Body of pancreas (tissue), 4 donors: ENCODE results near the gene TDRD9. TPM values are rescaled to one million over a fixed set of nuclear protein-coding genes. Genes with fewer than 3 reads are reported as not detected.

Source experiments
- ATAC-seq: fragments of 150-250 bp; one replicate; pipeline ENCODE4 v1.9.1; 2016
- DNase-seq, 4 donors: peaks; one replicate each; pipeline ENCODE4 v3.0.0-alpha.2; 2019
- H3K27ac ChIP-seq, 4 donors: fragments of 200-600 bp; sonication (generic); 1 replicate in 3 of 4; 2 replicates in 1 of 4; pipeline versions ENCODE4 v1.5.1 to v1.6.1; 2016 to 2019; ENCODE audit warnings: mild to moderate bottlenecking in 1 of 4, mixed read lengths in 1 of 4, moderate library complexity in 1 of 4
- H3K27me3 ChIP-seq, 2 donors: fragments of 200-600 bp; sonication (generic); one replicate each; pipeline ENCODE4 v1.6.0; 2016; ENCODE audit warnings: mild to moderate bottlenecking in 1 of 2
- H3K36me3 ChIP-seq, 2 donors: fragments of 200-600 bp; sonication (generic); replicated peaks in 1 of 2; 2 replicates each; pipeline ENCODE4 v1.5.1; 2016; ENCODE audit warnings: low read depth in 2 of 2; ENCODE audit not compliant: insufficient read depth in 1 of 2
- H3K4me1 ChIP-seq: fragments of 200-600 bp; sonication (generic); one replicate; pipeline ENCODE4 v1.6.0; 2016
- H3K4me3 ChIP-seq, 2 donors: fragments of 200-600 bp; sonication (generic); 1 replicate in 1 of 2; 2 replicates in 1 of 2; pipeline ENCODE4 v1.5.1; 2016 to 2019
- H3K9me3 ChIP-seq, 3 donors: fragments of 200-600 bp; sonication (generic); 1 replicate in 2 of 3; 2 replicates in 1 of 3; pipeline ENCODE4 v1.5.1; 2016
- CTCF ChIP-seq, 7 experiments: fragments of 450-650 bp in 4 of 7; fragments of 200-600 bp in 3 of 7; sonication (generic) in 3 of 7; IDR thresholded peaks; one replicate each; pipeline ENCODE4 v1.5.1; 2016 to 2019; ENCODE audit warnings: antibody characterized with exemption in 7 of 7
- POLR2A ChIP-seq, 3 donors: fragments of 450-650 bp; IDR thresholded peaks; one replicate each; pipeline ENCODE4 v1.6.1; 2016; ENCODE audit warnings: antibody characterized with exemption in 3 of 3, mild to moderate bottlenecking in 2 of 3
- WGBS, 2 donors: methylation state at CpG; one replicate each; pipeline ENCODE4 v1.1.5; 2017; 5-methylcytosine and 5-hydroxymethylcytosine counted together
- intact Hi-C: fragments of 100-400 bp; cut with DNase I; formaldehyde crosslinking; loops from one replicate; pipeline ENCODE4 v1.15.1; 2023
- total RNA-seq, 2 donors: library from RNA; depleted of rRNA; stranded (reverse); fragments of >200 nt; gene quantifications; one replicate each; pipeline ENCODE4 v1.1.0, GENCODE V29; 2016

TDRD9 gene
- total RNA-seq, 2 donors from 2014 or later: 2.0 to 4.7 TPM

DNA sequence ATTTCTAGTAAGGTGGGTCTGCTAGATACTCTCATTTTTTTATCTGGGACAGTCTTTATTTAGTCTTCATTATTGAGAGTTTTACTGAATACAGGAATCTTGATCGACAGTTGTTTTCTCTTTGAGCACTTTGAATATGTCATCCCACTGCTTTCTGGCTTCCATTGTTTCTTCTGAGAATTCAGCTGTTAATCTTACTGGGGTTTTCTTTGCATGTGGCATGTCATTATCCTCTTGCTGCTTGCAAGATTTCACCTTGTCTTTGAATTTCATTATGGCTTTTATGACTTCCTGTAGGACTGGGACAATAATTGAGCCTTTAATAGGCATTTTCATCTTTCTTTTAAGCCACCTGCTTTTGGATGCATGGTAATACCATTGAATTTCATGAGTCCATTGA lies 60.8 kb downstream of the TDRD9 start:
- DNase-seq: no peak
- TF ChIP-seq CTCF (IDR thresholded peaks at IDR 0.05): no peak
- TF ChIP-seq POLR2A (IDR thresholded peaks at IDR 0.05): no peak
- H3K4me1 ChIP-seq: no peaks in the 10 kb centered on the region
- no peak for ATAC-seq
- no peak overlapping the region for H3K27ac ChIP-seq
- H3K27me3 ChIP-seq: no peaks in the 10 kb centered on the region
- no peaks in the 10 kb centered on the region for H3K9me3 ChIP-seq
- intact Hi-C loops: no loop called here
- no peaks in the 10 kb centered on the region for H3K36me3 ChIP-seq
- no peak overlapping the region for H3K4me3 ChIP-seq
- 88 to 89% methylated on average over 1 of the region's 1 CpG for WGBS, 2 donors

- Histone ChIP-seq H3K36me3 (no peaks in the 10 kb centered on the region), H3K27ac (no peak overlapping the region), H3K4me1 (no peaks in the 10 kb centered on the region), H3K9me3 (no peaks in the 10 kb centered on the region), H3K27me3 (no peaks in the 10 kb centered on the region), H3K4me3 (no peak overlapping the region)
- no peak for DNase-seq
- no peak for ATAC-seq
- no peak for TF ChIP-seq CTCF (IDR thresholded peaks at IDR 0.05)
- no peak for TF ChIP-seq POLR2A (IDR thresholded peaks at IDR 0.05)
- intact Hi-C loops: no loop called here
- 86 to 87% methylated on average over 4 of the region's 4 CpGs for WGBS, 2 donors
These were observed 61.7 kb downstream of the TDRD9 start for GRCh38 chr14:103989964-103990363.

DNA sequence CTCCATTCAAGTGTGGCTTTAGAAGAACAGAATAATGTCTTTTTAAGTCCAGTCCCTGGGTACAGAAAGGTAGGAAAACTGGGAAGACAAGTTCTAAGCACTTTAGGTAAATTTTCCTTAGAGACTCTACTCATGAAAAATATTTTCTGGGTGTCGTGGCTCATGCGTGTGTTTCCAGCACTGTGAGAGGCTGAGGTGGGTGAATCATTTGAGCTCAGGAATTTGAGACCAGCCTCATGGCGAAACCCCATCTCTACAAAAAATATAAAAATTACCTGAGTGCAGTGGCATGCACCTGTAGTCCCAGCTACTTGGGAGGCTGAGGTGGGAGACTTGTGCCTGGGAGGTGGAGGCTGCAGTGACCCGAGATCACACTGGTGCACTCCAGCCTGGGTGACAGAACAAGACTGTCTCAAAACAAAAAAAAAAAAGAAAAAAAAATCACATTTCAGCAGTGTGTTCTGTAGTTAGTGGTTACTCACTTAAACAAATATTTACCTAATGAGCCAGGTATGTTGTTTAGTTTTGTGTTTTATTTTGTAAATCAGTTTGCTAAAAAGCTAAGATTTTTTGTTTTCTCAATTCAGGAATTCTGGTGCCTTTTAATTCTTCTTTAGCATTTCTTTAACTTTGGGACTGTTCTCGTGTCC lies 66.4 kb downstream of the TDRD9 start:
- Histone ChIP-seq H3K4me3 (no peak overlapping the region), H3K27ac (no peak overlapping the region), H3K27me3 (no peaks in the 10 kb centered on the region), H3K9me3 (no peaks in the 10 kb centered on the region), H3K4me1 (no peaks in the 10 kb centered on the region), H3K36me3 (no peaks in the 10 kb centered on the region)
- WGBS, 2 donors: 58 to 60% methylated on average over 5 of the region's 5 CpGs
- intact Hi-C loops: no loop called here
- no peak for TF ChIP-seq POLR2A (IDR thresholded peaks at IDR 0.05)
- TF ChIP-seq CTCF (IDR thresholded peaks at IDR 0.05): no peak
- ATAC-seq: no peak
- DNase-seq: no peak

- TF ChIP-seq CTCF (IDR thresholded peaks at IDR 0.05) (no peak), POLR2A (IDR thresholded peaks at IDR 0.05) (no peak)
- no peak overlapping the region for H3K27ac ChIP-seq
- WGBS, 2 donors: 67 to 75% methylated on average over 5 of the region's 5 CpGs
- intact Hi-C loops: no loop called here
- no peak overlapping the region for H3K4me3 ChIP-seq
- no peaks in the 10 kb centered on the region for H3K9me3 ChIP-seq
- no peak for DNase-seq
- no peak for ATAC-seq
- no peaks in the 10 kb centered on the region for H3K4me1 ChIP-seq
- no peaks in the 10 kb centered on the region for H3K27me3 ChIP-seq
- no peaks in the 10 kb centered on the region for H3K36me3 ChIP-seq
These were observed 67.6 kb downstream of the TDRD9 start for GRCh38 chr14:103995876-103996275.

- H3K27me3 ChIP-seq: no peaks in the 10 kb centered on the region
- H3K36me3 ChIP-seq: no peaks in the 10 kb centered on the region
- WGBS, 2 donors: 73 to 82% methylated on average over 8 of the region's 8 CpGs
- ATAC-seq: no peak
- H3K9me3 ChIP-seq: no peaks in the 10 kb centered on the region
- H3K4me1 ChIP-seq: no peaks in the 10 kb centered on the region
- H3K4me3 ChIP-seq: no peak overlapping the region
- intact Hi-C loops: no loop called here
- H3K27ac ChIP-seq: no peak overlapping the region
- TF ChIP-seq CTCF (IDR thresholded peaks at IDR 0.05) (no peak), POLR2A (IDR thresholded peaks at IDR 0.05) (no peak)
- no peak for DNase-seq
These were observed 69.1 kb downstream of the TDRD9 start for GRCh38 chr14:103997391-103997790.
